ENCODE results near the gene ST6GAL2.

ST6GAL2 gene

DNA sequence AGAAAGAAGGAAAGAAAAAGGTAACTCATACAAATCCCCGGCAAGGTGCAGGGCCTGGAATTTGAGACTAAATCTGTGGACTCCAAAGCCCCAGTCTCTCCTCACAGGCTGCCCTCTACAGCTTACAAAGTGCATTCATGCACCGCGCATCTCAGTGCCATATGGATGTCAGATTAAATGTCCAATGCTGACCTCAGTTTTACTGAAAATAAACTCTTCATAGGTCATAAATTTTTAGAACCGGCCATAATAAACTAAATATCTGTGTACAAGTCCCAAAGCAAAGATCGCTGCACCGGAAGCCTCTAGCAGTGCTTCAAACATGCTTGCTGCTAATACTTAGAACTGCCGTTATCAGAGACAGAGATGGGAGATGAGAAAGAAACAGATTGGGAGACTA lies 17.7 kb downstream of the ST6GAL2 start:
- no peak overlapping the region for H2AK5ac ChIP-seq (ENCODE audit: low read length)
- no peaks in the 10 kb centered on the region for H3K79me1 ChIP-seq (ENCODE audit: low read length)
- no peak overlapping the region for H3K4me2 ChIP-seq (ENCODE audit: low read length)
- no peaks in the 10 kb centered on the region for H3K27me3 ChIP-seq (ENCODE audit: insufficient read depth, low read length)
- H2BK120ac ChIP-seq (ENCODE audit: insufficient read depth, low read length, poor library complexity): no peak overlapping the region
- H3K36me3 ChIP-seq (ENCODE audit: control insufficient read depth in 1 of 2, insufficient read depth in 2 of 2, low read length in 2 of 2): no peaks in the 10 kb centered on the region
- no CpG with 5 or more reads among the region's 7 CpGs for WGBS (ENCODE audit: extremely low coverage, insufficient coverage, insufficient read length)
- no peak overlapping the region for H2AFZ ChIP-seq (ENCODE audit: insufficient read depth, low read length, poor library complexity)
- H3K27ac ChIP-seq (ENCODE audit: low read depth, low read length): no peak overlapping the region
- H3K18ac ChIP-seq (ENCODE audit: low read length): no peak overlapping the region
- no peak overlapping the region for H4K91ac ChIP-seq (ENCODE audit: low read depth, low read length)
- no peak overlapping the region for H2BK12ac ChIP-seq (ENCODE audit: low read length)
- H3K9ac ChIP-seq (ENCODE audit: low read length): no peak overlapping the region
- no peak overlapping the region for H3K14ac ChIP-seq (ENCODE audit: low read length)
- no peak overlapping the region for H2BK5ac ChIP-seq (ENCODE audit: low read depth, low read length, poor library complexity)
- H4K12ac ChIP-seq (ENCODE audit: low read depth, low read length): no peak overlapping the region
- no peak overlapping the region for H3K23ac ChIP-seq (ENCODE audit: low read length)
- no peak overlapping the region for H4K8ac ChIP-seq (ENCODE audit: low read depth, low read length)
- DNase-seq: peak in 1 of 2 donors; percentile 10
- no peaks in the 10 kb centered on the region for H3K9me3 ChIP-seq (ENCODE audit: insufficient read depth, low read depth, low read length)
- H3K4me1 ChIP-seq (ENCODE audit: control insufficient read depth in 1 of 2, insufficient read depth in 2 of 2, low read length in 2 of 2): no peaks in the 10 kb centered on the region
- no peak overlapping the region for H3K4ac ChIP-seq (ENCODE audit: low read depth, low read length)
- no peak overlapping the region for H3K4me3 ChIP-seq (ENCODE audit: low read depth, low read length)
- H3K79me2 ChIP-seq (ENCODE audit: control insufficient read depth, insufficient read depth, low read length, poor library complexity): no peaks in the 10 kb centered on the region

DNA sequence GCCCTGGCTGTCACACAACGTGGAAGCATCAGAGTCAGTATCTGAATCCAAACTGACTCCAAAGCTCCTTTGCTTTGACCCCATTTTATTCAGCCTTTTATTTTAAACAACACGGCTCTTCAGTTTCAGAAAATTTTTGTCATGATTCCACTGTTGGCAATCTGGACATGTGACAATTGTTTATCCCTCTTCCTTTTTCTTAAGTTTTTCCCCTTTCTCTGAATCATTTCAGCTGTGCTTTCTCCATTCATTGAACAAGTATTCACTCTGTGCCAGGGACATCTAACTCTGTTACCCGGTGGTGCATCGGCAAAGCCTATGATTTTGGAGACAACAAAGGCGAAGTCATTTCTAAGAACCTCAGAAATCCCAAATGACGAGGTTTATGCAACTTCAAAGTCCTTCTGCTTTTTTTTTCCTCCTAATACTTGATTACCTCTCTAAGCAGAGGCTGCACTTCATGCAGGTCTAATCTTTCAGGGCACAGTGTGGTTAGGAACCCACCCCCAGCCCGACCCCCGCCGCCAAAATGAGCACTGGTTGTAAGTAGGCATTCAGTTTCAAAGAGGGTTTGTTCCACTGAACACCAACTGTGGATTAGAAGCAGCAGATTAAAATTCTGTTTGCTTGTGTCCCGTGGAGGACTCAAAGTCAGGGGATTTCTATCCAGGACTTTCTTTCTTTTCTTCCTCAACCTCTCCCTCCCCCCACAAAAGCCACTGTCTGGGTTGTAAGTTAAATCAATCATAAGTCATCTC lies 18.6 kb downstream of the ST6GAL2 start:
- no peak overlapping the region for H2BK120ac ChIP-seq (ENCODE audit: insufficient read depth, low read length, poor library complexity)
- DNase-seq: no peak
- WGBS (ENCODE audit: extremely low coverage, insufficient coverage, insufficient read length): no CpG with 5 or more reads among the region's 10 CpGs
- no peak overlapping the region for H4K12ac ChIP-seq (ENCODE audit: low read depth, low read length)
- H3K79me2 ChIP-seq (ENCODE audit: control insufficient read depth, insufficient read depth, low read length, poor library complexity): no peaks in the 10 kb centered on the region
- no peak overlapping the region for H3K23ac ChIP-seq (ENCODE audit: low read length)
- H3K36me3 ChIP-seq (ENCODE audit: control insufficient read depth in 1 of 2, insufficient read depth in 2 of 2, low read length in 2 of 2): no peaks in the 10 kb centered on the region
- H3K4me2 ChIP-seq (ENCODE audit: low read length): no peak overlapping the region
- no peak overlapping the region for H2AK5ac ChIP-seq (ENCODE audit: low read length)
- H3K27me3 ChIP-seq (ENCODE audit: insufficient read depth, low read length): no peaks in the 10 kb centered on the region
- H3K27ac ChIP-seq (ENCODE audit: low read depth, low read length): no peak overlapping the region
- H4K91ac ChIP-seq (ENCODE audit: low read depth, low read length): no peak overlapping the region
- no peak overlapping the region for H3K9ac ChIP-seq (ENCODE audit: low read length)
- no peak overlapping the region for H2BK5ac ChIP-seq (ENCODE audit: low read depth, low read length, poor library complexity)
- no peaks in the 10 kb centered on the region for H3K79me1 ChIP-seq (ENCODE audit: low read length)
- no peak overlapping the region for H3K14ac ChIP-seq (ENCODE audit: low read length)
- H3K4me1 ChIP-seq (ENCODE audit: control insufficient read depth in 1 of 2, insufficient read depth in 2 of 2, low read length in 2 of 2): no peaks in the 10 kb centered on the region
- H2AFZ ChIP-seq (ENCODE audit: insufficient read depth, low read length, poor library complexity): no peak overlapping the region
- H3K18ac ChIP-seq (ENCODE audit: low read length): no peak overlapping the region
- no peaks in the 10 kb centered on the region for H3K9me3 ChIP-seq (ENCODE audit: insufficient read depth, low read depth, low read length)
- no peak overlapping the region for H4K8ac ChIP-seq (ENCODE audit: low read depth, low read length)
- H2BK12ac ChIP-seq (ENCODE audit: low read length): no peak overlapping the region
- no peak overlapping the region for H3K4ac ChIP-seq (ENCODE audit: low read depth, low read length)
- no peak overlapping the region for H3K4me3 ChIP-seq (ENCODE audit: low read depth, low read length)

DNA sequence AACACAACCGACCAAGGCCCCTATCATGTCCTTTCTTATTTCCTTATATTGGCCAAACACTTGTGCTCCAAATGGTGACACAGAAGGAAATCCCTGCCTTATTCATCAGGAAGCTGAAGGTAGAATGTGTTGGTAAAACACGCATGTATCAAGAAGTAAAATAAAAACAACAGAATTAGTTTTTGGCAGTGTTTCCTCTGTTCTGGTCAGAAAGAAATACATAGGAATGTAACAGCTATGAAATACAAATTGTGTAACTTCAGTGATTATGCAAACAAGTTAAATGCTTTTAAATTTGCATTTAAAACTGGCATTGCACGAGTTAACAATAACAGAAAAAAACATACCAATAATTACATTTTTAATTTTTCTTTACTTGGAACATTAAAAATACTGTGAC lies 19.3 kb downstream of the ST6GAL2 start:
- H3K23ac ChIP-seq (ENCODE audit: low read length): no peak overlapping the region
- no peaks in the 10 kb centered on the region for H3K79me2 ChIP-seq (ENCODE audit: control insufficient read depth, insufficient read depth, low read length, poor library complexity)
- no peaks in the 10 kb centered on the region for H3K79me1 ChIP-seq (ENCODE audit: low read length)
- no peak overlapping the region for H4K12ac ChIP-seq (ENCODE audit: low read depth, low read length)
- H3K4me1 ChIP-seq (ENCODE audit: control insufficient read depth in 1 of 2, insufficient read depth in 2 of 2, low read length in 2 of 2): no peaks in the 10 kb centered on the region
- no peak overlapping the region for H3K14ac ChIP-seq (ENCODE audit: low read length)
- no peak overlapping the region for H4K8ac ChIP-seq (ENCODE audit: low read depth, low read length)
- H2BK5ac ChIP-seq (ENCODE audit: low read depth, low read length, poor library complexity): no peak overlapping the region
- no peak overlapping the region for H4K91ac ChIP-seq (ENCODE audit: low read depth, low read length)
- no peaks in the 10 kb centered on the region for H3K9me3 ChIP-seq (ENCODE audit: insufficient read depth, low read depth, low read length)
- no peak overlapping the region for H3K4me3 ChIP-seq (ENCODE audit: low read depth, low read length)
- H3K27ac ChIP-seq (ENCODE audit: low read depth, low read length): no peak overlapping the region
- no peaks in the 10 kb centered on the region for H3K36me3 ChIP-seq (ENCODE audit: control insufficient read depth in 1 of 2, insufficient read depth in 2 of 2, low read length in 2 of 2)
- H2BK120ac ChIP-seq (ENCODE audit: insufficient read depth, low read length, poor library complexity): no peak overlapping the region
- no peak overlapping the region for H3K4ac ChIP-seq (ENCODE audit: low read depth, low read length)
- H2AFZ ChIP-seq (ENCODE audit: insufficient read depth, low read length, poor library complexity): no peak overlapping the region
- no peak overlapping the region for H3K4me2 ChIP-seq (ENCODE audit: low read length)
- no peak overlapping the region for H3K18ac ChIP-seq (ENCODE audit: low read length)
- H2BK12ac ChIP-seq (ENCODE audit: low read length): no peak overlapping the region
- no peaks in the 10 kb centered on the region for H3K27me3 ChIP-seq (ENCODE audit: insufficient read depth, low read length)
- H3K9ac ChIP-seq (ENCODE audit: low read length): no peak overlapping the region
- no peak for DNase-seq
- no CpG with 5 or more reads among the region's 3 CpGs for WGBS (ENCODE audit: extremely low coverage, insufficient coverage, insufficient read length)
- H2AK5ac ChIP-seq (ENCODE audit: low read length): no peak overlapping the region

DNA sequence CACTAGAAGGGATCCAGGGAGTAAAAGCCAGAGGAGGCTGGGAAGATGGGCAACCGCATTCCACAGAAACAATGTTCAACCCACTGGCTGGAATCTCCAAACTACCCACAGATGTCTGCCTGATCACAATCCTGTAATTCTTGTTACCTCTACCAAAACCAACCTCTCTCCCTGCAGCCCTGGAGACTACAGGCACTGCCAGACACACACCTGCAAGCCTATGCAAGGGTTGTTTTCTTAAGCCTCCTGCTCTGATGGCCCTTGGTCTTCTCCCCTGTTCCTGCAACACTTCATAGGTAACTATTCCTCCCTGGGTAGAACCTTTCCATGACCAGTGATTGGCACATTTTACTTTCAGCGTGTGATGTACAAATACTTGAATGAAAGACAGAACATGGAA lies 21.9 kb downstream of the ST6GAL2 start:
- H3K4ac ChIP-seq (ENCODE audit: low read depth, low read length): no peak overlapping the region
- H2AK5ac ChIP-seq (ENCODE audit: low read length): no peak overlapping the region
- no peak overlapping the region for H3K23ac ChIP-seq (ENCODE audit: low read length)
- no peak overlapping the region for H3K4me3 ChIP-seq (ENCODE audit: low read depth, low read length)
- no peak overlapping the region for H3K14ac ChIP-seq (ENCODE audit: low read length)
- H2BK5ac ChIP-seq (ENCODE audit: low read depth, low read length, poor library complexity): no peak overlapping the region
- H3K27ac ChIP-seq (ENCODE audit: low read depth, low read length): no peak overlapping the region
- no peaks in the 10 kb centered on the region for H3K4me1 ChIP-seq (ENCODE audit: control insufficient read depth in 1 of 2, insufficient read depth in 2 of 2, low read length in 2 of 2)
- no peak overlapping the region for H4K91ac ChIP-seq (ENCODE audit: low read depth, low read length)
- H3K79me1 ChIP-seq (ENCODE audit: low read length): no peaks in the 10 kb centered on the region
- H4K12ac ChIP-seq (ENCODE audit: low read depth, low read length): no peak overlapping the region
- no peak overlapping the region for H2AFZ ChIP-seq (ENCODE audit: insufficient read depth, low read length, poor library complexity)
- no peaks in the 10 kb centered on the region for H3K27me3 ChIP-seq (ENCODE audit: insufficient read depth, low read length)
- no peak overlapping the region for H3K4me2 ChIP-seq (ENCODE audit: low read length)
- H2BK12ac ChIP-seq (ENCODE audit: low read length): no peak overlapping the region
- no peak overlapping the region for H4K8ac ChIP-seq (ENCODE audit: low read depth, low read length)
- no CpG with 5 or more reads among the region's 2 CpGs for WGBS (ENCODE audit: extremely low coverage, insufficient coverage, insufficient read length)
- H3K9me3 ChIP-seq (ENCODE audit: insufficient read depth, low read depth, low read length): no peaks in the 10 kb centered on the region
- no peak for DNase-seq
- no peaks in the 10 kb centered on the region for H3K79me2 ChIP-seq (ENCODE audit: control insufficient read depth, insufficient read depth, low read length, poor library complexity)
- no peak overlapping the region for H3K18ac ChIP-seq (ENCODE audit: low read length)
- no peak overlapping the region for H3K9ac ChIP-seq (ENCODE audit: low read length)
- H2BK120ac ChIP-seq (ENCODE audit: insufficient read depth, low read length, poor library complexity): no peak overlapping the region
- H3K36me3 ChIP-seq (ENCODE audit: control insufficient read depth in 1 of 2, insufficient read depth in 2 of 2, low read length in 2 of 2): no peaks in the 10 kb centered on the region

Data from trophoblast cell (in vitro differentiated cells and primary cell).